Bronchial epithelial cell (primary cell): ENCODE measurements around the gene PRDX5. TPM values are rescaled to one million over a fixed set of nuclear protein-coding genes. Genes with fewer than 3 reads are reported as not detected.

Experiments
- DNase-seq: peaks from one replicate; pipeline ENCODE4 v3.0.0-alpha.2; 2010; ENCODE audit warnings: low read depth
- FAIRE-seq: peaks from 2 replicates; lab custom pipeline; 2011; peaks lifted over from hg19 to GRCh38; lab: Jason Lieb, UNC
- H3K27me3 ChIP-seq: 2 replicates; pipeline ENCODE4 v1.5.1; 2011; ENCODE audit warnings: low read length; ENCODE audit not compliant: control insufficient read depth, insufficient read depth
- H3K36me3 ChIP-seq: 2 replicates; pipeline ENCODE4 v1.5.1; 2011; ENCODE audit warnings: low read length; ENCODE audit not compliant: control insufficient read depth, insufficient read depth
- H3K4me3 ChIP-seq: 2 replicates; pipeline ENCODE4 v1.5.1; 2011; ENCODE audit warnings: mild to moderate bottlenecking, low read depth, low read length, control low read depth
- total RNA-seq: library from RNA; depleted of rRNA; stranded (reverse); fragments of >200 nt; gene quantifications from 2 replicates; pipeline ENCODE4 v1.2.1, GENCODE V29; 2014
- TF ChIP-seq, protein P1 (sequence below): IDR thresholded peaks from 2 replicates; pipeline ENCODE4 v1.5.1; 2011; ENCODE audit warnings: mild to moderate bottlenecking, moderate library complexity, low read length, control low read depth, inconsistent platforms; ENCODE audit not compliant: insufficient read depth, severe bottlenecking

The PRDX5 gene
- total RNA-seq, 1 donor from 2014 or later, result 649 TPM

GRCh38 chr11:64289002-64289564 lies 28.8 kb upstream of the PRDX5 start:
- FAIRE-seq (no peak), DNase-seq (no peak)

DNA sequence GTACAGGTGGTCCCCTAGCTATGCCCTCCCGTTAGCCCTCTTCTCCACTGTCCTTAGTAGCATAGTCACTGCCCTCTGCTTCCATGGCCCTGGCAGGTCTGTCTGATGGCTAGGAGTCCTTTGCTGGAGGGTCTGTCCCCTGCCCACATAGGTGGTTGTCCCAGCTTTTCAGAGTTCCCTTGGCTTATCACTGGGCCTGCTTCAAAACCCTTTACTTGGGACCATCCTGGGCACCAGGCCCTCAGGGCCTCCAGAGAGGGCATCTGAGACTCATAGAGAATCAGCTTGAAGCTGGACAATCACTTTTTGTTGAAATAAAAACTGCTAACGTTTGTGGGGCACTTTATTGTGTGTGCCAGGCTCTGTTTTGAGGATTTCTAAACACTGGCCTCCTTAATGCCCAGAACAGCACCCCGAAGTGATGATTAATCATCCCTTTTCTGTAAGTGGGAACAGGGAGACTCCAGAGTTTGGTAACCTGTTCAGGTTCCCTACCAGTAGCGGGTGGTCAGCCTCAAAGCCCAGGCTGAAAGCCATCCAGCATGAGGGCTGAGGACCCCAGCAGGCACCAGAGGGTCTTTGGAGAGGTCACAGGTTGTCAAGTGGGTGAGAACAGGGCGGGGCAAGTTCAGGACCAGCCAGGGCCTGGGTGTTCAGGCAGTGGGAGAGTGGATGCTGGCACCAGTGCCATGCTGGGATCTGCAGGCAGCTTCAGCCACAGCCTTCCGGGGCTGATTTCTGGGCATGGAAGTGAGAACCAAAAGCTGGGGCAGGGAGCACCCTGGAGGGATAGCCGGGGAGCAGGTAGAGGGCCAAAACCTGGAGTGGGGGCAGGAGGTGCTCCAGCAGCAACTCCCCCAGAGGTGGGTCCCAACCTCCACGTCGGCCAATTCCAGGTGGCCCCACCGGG lies 27.3 kb upstream of the PRDX5 start:
- Histone ChIP-seq H3K27me3 (peaks cover 16% of the 10 kb centered on the region), H3K36me3 (no peaks in the 10 kb centered on the region), H3K4me3 (no peak overlapping the region)
- TF ChIP-seq, protein P1, sequence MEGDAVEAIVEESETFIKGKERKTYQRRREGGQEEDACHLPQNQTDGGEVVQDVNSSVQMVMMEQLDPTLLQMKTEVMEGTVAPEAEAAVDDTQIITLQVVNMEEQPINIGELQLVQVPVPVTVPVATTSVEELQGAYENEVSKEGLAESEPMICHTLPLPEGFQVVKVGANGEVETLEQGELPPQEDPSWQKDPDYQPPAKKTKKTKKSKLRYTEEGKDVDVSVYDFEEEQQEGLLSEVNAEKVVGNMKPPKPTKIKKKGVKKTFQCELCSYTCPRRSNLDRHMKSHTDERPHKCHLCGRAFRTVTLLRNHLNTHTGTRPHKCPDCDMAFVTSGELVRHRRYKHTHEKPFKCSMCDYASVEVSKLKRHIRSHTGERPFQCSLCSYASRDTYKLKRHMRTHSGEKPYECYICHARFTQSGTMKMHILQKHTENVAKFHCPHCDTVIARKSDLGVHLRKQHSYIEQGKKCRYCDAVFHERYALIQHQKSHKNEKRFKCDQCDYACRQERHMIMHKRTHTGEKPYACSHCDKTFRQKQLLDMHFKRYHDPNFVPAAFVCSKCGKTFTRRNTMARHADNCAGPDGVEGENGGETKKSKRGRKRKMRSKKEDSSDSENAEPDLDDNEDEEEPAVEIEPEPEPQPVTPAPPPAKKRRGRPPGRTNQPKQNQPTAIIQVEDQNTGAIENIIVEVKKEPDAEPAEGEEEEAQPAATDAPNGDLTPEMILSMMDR, result no peak
- FAIRE-seq (no peak), DNase-seq (no peak)

More at GRCh38 chr11:64289002-64289564, 28.8 kb upstream of the PRDX5 start:
- TF ChIP-seq, protein P1, result no peak
- Histone ChIP-seq H3K27me3 (peaks cover 13% of the 10 kb centered on the region), H3K4me3 (no peak overlapping the region), H3K36me3 (no peaks in the 10 kb centered on the region)

DNA sequence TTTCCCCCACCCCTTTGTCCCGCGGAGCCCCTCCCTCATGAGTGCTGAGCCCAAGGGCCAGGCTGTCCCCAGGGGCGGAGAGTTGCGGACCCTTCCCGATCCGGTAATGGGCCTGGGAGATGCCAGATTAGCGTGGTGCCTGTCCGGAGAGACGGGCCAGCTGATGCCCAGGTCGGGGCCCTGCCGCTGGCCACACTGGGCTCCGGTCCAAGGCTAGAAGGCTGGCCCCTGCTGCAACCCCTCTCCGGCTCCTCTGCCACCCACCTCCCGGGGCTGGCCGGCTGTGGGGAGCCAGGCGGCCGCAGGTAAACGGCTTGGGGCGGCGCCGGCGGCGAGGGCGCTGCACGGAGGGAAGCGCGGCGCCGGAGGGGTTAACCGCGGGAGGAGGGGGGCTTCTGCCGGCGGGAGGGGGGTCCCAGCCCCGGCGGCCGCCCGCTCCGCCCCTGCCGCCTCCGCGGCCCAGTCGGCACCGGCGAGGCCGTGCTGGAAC lies 26.6 kb upstream of the PRDX5 start, which contains the start of gene KCNK4:
Gene KCNK4, plus strand, starts transcription at position 41 of the 490 bp plus-strand sequence. CDS start 1,717 bp downstream, outside the sequence.
- Histone ChIP-seq H3K4me3 (peak within 1 kb of the TSS; percentile 18), H3K36me3 (no peaks in the 10 kb centered on the region), H3K27me3 (peaks cover 16% of the 10 kb centered on the region)
- DNase-seq (no peak), FAIRE-seq (no peak)
- TF ChIP-seq, protein P1, result no peak

- peaks cover 20% of the 10 kb centered on the region for H3K27me3 ChIP-seq
Observed at GRCh38 chr11:64291752-64292459, 26.0 kb upstream of the PRDX5 start.

GRCh38 chr11:64292460-64293254 lies 25.3 kb upstream of the PRDX5 start:
- FAIRE-seq, result no peak
- Histone ChIP-seq H3K4me3 (peak overlapping the region; percentile 18), H3K27me3 (peaks cover 26% of the 10 kb centered on the region), H3K36me3 (no peaks in the 10 kb centered on the region)
- DNase-seq, result no peak
- TF ChIP-seq, protein P1, result no peak

More at GRCh38 chr11:64291752-64292459, 26.0 kb upstream of the PRDX5 start:
- no peaks in the 10 kb centered on the region for H3K36me3 ChIP-seq
- no peak for FAIRE-seq
- no peak for DNase-seq
- TF ChIP-seq, protein P1, result no peak
- peak overlapping the region; percentile 18 for H3K4me3 ChIP-seq
